ENCODE results near the gene PWWP2B. TPM values are rescaled to one million over a fixed set of nuclear protein-coding genes. Genes with fewer than 3 reads are reported as not detected.

Gene PWWP2B
- total and polyA plus RNA-seq, 10 of the 15 experiments (the other 5 are each of a cell fraction or from before 2014, with no cell fraction given), result 0.04 to 0.87 (median 0.35) TPM; not detected in 4

GRCh38 chr10:132443605-132443982 is 46.6 kb downstream of the PWWP2B start:
- ChIA-PET RAD21 (ENCODE audit: unreplicated experiment) (no interaction called here), CTCF (interaction anchor here (1.1 to 1.6 kb wide), 3 partner anchors 21 to 52 kb away, joined by 3 to 5 read pairs (median 3); no protein-coding TSS in a partner anchor), POLR2A (interaction anchor here (0.8 kb wide), 1 partner anchor 21 kb away, joined by 3 read pairs; no protein-coding TSS in a partner anchor), SMC1A (ENCODE audit: uncharacterized antibody, unreplicated experiment) (no interaction called here)
- no peak overlapping the region for H2AFZ ChIP-seq (ENCODE audit: control insufficient read depth, low read depth, low read length)
- no peak overlapping the region for H3K4me3 ChIP-seq
- H3K79me2 ChIP-seq (ENCODE audit: control insufficient read depth, insufficient read depth, low read length), result no peaks in the 10 kb centered on the region
- 38% methylated on average over 8 of the region's 10 CpGs for WGBS (ENCODE audit: insufficient coverage, insufficient replicate concordance, low lambda C conversion rate, missing lambda C conversion rate)
- in situ Hi-C loops (cut with MboI) (no loop called here), intact Hi-C loops (cut with micrococcal nuclease; ENCODE audit: unreplicated experiment) (no loop called here)
- FAIRE-seq, result no peak
- no peak overlapping the region for H3K4me2 ChIP-seq (ENCODE audit: control insufficient read depth, insufficient read depth)
- H3K9ac ChIP-seq (ENCODE audit: control insufficient read depth, insufficient read depth, low read length), result no peak overlapping the region
- no peak for TF ChIP-seq ATF7 (IDR thresholded peaks at IDR 0.05; ENCODE audit: low read depth)
- TF ChIP-seq RAD21 (IDR thresholded peaks at IDR 0.05; ENCODE audit: insufficient read depth, low read depth, low read length), result peak; percentile 29; the same call in 1 of the 2 replicates
- TF ChIP-seq ETV6 (conservative IDR thresholded peaks at IDR 0.05 in 1 of 2, IDR thresholded peaks at IDR 0.05 in 1 of 2; ENCODE audit: borderline replicate concordance in 1 of 2, low read depth in 1 of 2), result no peak
- no peak for TF ChIP-seq ZBED1 (IDR thresholded peaks at IDR 0.05; ENCODE audit: borderline replicate concordance)
- TF ChIP-seq, protein P1, sequence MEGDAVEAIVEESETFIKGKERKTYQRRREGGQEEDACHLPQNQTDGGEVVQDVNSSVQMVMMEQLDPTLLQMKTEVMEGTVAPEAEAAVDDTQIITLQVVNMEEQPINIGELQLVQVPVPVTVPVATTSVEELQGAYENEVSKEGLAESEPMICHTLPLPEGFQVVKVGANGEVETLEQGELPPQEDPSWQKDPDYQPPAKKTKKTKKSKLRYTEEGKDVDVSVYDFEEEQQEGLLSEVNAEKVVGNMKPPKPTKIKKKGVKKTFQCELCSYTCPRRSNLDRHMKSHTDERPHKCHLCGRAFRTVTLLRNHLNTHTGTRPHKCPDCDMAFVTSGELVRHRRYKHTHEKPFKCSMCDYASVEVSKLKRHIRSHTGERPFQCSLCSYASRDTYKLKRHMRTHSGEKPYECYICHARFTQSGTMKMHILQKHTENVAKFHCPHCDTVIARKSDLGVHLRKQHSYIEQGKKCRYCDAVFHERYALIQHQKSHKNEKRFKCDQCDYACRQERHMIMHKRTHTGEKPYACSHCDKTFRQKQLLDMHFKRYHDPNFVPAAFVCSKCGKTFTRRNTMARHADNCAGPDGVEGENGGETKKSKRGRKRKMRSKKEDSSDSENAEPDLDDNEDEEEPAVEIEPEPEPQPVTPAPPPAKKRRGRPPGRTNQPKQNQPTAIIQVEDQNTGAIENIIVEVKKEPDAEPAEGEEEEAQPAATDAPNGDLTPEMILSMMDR (IDR thresholded peaks at IDR 0.05 in 2 of 3, conservative IDR thresholded peaks at IDR 0.05 in 1 of 3; ENCODE audit: control insufficient read depth in 2 of 3, extremely low read depth in 1 of 3, insufficient read depth in 1 of 3, low read depth in 3 of 3, low read length in 3 of 3), result peak; percentile 30 to 59 (median 36); a peak in 4 of 6 replicates
- 0 out of 2 replicates have a peak, but pooled peaks have one; percentile 22 for TF ChIP-seq PAX5 (IDR thresholded peaks at IDR 0.05; ENCODE audit: borderline replicate concordance, low read depth, low read length)
- TF ChIP-seq TCF12 (IDR thresholded peaks at IDR 0.05; ENCODE audit: low read depth, low read length), result peak; percentile 63; the same call in 1 of the 2 replicates
- BruUV-seq (replicated peaks), result no TSS peak
- no peaks in the 10 kb centered on the region for H3K9me3 ChIP-seq (replicated peaks; ENCODE audit: control insufficient read depth, insufficient read depth, low read length)
- H3K27ac ChIP-seq (ENCODE audit: control insufficient read depth, insufficient read depth), result no peak overlapping the region
- peak; percentile 66 for ATAC-seq
- peaks cover 19% of the 10 kb centered on the region for H3K4me1 ChIP-seq (ENCODE audit: control insufficient read depth, insufficient read depth, low read length)
- DNase-seq (ENCODE audit: low read depth, low spot score), result no peak
- H4K20me1 ChIP-seq (ENCODE audit: control insufficient read depth, insufficient read depth), result no peaks in the 10 kb centered on the region
- H3K36me3 ChIP-seq (ENCODE audit: control insufficient read depth in 2 of 2, insufficient read depth in 2 of 2, low read length in 1 of 2), result no peaks in the 10 kb centered on the region
- H3K27me3 ChIP-seq (replicated peaks in 1 of 2; ENCODE audit: control insufficient read depth in 2 of 2, insufficient read depth in 2 of 2, low read length in 1 of 2), result no peaks in the 10 kb centered on the region
